Central memory CD4-positive, alpha-beta T cell (primary cell): ENCODE results near the gene SPECC1.
"Not testable (repeated sequence)": the region's sequence is repeated elsewhere in the genome, so short reads cannot be mapped to it uniquely, and the experiment has no call there.

ENCODE experiments used
- DNase-seq: peaks from one replicate; pipeline ENCODE4 v3.0.0; 2022

Gene SPECC1

GRCh38 chr17:20282526-20283308 lies 273.6 kb downstream of the SPECC1 start:
- no peak for DNase-seq

- no peak for DNase-seq
These were observed 274.9 kb downstream of the SPECC1 start for GRCh38 chr17:20284022-20284421.

DNA sequence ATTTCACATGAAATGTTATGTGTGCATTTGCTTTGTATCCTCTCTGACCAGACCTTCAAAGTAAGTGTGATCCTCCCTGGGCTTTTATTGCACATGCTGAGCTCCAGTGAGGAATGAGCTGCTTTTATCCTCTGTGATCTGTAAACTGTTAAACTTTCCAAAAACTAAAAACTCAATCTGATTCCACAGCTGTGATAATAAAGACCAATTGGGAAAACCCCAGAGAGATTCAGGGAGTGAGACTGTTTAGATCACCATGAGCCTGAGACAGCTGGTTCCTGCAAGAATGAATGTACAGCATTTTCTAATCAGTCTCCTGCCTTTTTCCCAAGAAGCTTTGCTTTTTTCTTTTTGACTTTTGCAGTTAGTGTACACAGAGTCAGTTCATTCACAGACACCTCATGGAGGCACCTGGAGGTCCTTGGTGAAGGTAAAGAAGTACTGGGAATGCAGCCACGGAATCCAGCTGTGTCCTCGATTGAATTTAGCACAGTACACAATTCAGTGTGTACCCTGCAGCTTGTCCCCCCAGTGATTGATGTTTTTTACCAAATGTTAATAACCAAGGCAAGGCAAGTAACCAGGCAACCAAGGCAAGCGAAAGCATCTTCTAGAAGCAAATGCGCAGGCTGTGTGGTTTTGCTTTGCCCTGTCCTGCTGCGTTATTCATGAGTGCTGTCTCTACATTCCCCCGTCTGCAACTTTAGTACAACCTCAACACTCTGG lies 275.6 kb downstream of the SPECC1 start:
- DNase-seq, result no peak

GRCh38 chr17:20289984-20290383 lies 280.8 kb downstream of the SPECC1 start:
- no peak for DNase-seq

DNA sequence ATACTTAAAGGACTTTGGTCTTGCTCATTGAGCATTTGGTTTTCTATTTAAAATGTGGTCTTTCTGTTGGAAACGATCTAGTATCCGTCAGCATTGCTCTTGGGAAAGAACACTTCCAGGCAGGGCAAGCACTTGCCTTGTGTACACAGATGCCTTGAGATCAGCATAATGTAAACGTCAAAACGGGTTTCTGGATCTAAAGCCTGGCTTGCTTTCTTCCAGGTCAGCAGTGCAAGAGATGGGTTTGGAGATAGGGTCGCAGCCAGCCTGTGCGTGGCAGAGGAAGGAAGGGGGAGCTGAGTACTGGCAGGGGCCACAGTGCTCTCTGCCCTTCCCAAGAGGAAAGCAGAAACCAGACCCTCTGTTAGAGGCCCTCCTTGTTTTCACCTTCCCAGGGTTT lies 282.7 kb downstream of the SPECC1 start:
- DNase-seq, result no peak

- DNase-seq, result no peak
These were observed 284.3 kb downstream of the SPECC1 start for GRCh38 chr17:20293501-20293900.

DNA sequence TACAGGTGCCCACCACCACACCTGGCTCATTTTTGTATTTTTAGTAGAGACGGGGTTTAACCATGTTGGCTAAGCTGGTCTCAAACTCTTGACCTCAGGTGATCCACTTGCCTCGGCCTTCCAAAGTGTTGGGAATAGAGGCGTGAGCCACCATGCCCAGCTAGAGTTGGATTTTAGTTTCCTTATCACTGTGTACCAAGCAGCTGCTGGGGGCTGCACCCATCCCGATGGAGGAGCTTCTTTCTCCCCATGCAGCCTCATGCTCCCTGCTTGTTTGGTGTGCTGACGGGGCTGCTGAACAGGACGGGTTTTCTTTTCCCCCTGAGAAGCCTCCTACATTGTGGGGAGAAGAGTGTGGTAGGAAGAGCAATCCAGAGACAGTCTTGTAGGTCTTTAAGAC lies 285.0 kb downstream of the SPECC1 start:
- DNase-seq, result no peak

- no peak for DNase-seq
These were observed 289.9 kb downstream of the SPECC1 start for GRCh38 chr17:20299013-20299412.

DNA sequence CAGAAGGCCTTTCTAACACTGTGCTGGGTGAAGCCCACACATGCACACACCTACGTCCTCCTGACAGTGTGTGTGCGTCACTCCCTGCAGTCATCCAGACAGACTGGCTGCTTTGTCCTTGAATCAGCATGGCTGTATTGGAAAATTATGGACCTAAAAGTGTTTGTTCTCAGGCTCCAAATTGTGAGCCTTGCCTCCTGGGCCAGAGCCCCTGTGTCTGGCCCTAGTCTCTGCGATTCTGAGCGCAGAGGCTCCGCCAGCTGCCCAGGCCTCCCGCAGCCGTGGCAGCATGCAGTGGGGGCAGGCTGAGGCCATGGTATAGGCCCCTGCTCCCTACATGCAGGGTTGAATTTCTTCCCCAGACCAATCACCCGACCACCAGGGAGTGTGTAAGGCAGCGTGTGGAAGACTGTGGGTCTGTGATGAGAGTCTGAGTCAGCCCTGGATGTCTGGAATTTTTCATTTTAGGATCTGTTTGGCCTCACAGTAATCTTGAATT lies 291.3 kb downstream of the SPECC1 start:
- no peak for DNase-seq

DNA sequence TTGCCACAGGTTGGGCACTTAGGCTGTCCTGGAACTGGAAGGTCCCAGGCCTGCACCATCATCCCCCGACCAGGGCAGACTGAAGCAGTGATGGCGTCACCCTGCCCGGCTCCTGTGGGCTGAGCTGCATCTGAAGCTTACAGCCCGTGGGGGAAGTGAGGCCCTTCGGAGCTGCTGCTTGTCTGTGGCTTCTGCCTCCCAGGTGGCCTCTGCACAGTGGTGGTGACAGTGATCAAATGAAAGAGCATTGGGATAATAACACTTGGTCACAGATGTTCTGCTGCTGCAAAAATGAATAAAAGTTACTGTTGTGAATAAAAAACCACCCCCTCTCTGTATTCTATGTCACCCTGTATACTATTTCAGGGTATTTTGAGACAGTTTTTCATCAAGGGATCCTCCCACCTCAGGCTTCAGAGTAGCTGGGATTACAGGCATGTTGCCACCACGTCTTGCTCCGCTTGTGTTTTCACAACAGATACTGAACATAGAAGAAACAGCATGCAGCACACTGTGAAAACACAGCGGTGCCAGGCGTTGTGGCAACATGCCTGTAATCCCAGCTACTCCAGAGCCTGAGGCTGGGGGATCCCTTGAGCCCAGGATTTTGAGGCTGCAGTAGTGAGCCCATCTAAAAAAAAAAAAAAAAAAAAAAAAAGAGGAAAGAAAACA lies 293.2 kb downstream of the SPECC1 start:
- no peak for DNase-seq

GRCh38 chr17:20304961-20305360 lies 295.8 kb downstream of the SPECC1 start:
- no peak for DNase-seq

DNA sequence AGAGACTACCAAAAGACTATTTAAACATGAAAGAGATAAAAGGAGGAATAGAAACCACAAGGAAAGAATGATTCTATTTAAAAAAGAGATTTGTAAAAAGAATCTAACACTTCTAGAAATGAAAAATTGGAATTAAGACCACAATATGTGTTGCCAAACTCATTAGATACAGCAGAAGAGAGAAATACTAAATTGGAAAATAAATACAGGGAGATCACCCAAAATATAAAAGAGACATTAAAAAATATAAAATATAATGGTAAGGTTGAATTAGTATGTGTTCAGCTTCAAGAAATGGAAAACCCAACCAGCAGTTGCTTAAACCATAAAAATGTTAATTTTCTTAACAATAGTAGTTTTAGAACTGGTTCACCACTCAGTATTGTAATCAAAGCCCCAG lies 297.8 kb downstream of the SPECC1 start:
- no peak for DNase-seq

DNA sequence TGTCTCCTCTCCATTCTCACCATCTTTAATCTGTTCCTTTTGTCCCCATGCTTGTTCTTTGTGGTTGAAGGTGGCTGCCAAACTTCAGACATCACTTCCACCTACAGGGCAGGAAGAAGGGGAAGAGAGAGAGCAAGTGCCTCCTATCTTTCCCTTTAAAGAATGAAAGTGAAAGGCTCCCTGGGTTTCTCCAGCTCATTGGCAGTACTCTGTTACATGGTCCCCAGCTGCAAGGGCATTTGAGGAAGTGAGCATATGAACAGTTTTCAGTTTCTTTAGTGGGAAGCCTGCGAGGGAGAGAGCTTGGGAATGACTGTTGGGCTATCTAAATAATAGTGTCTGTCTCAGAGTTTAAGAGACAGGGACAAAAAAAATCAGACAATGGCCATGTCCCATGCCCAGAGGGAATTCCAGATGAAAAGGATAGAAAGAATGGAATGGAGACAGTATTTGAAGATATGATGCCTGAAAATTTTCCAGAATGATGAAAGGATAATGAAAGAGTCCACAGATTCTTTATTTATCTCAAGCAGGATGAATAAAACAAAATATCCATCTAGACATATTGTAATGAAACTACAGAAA lies 298.3 kb downstream of the SPECC1 start:
- DNase-seq, result no peak

- no peak for DNase-seq
These were observed 301.3 kb downstream of the SPECC1 start for GRCh38 chr17:20310481-20310880.

GRCh38 chr17:20313306-20313705 lies 304.1 kb downstream of the SPECC1 start:
- DNase-seq, result no peak

DNA sequence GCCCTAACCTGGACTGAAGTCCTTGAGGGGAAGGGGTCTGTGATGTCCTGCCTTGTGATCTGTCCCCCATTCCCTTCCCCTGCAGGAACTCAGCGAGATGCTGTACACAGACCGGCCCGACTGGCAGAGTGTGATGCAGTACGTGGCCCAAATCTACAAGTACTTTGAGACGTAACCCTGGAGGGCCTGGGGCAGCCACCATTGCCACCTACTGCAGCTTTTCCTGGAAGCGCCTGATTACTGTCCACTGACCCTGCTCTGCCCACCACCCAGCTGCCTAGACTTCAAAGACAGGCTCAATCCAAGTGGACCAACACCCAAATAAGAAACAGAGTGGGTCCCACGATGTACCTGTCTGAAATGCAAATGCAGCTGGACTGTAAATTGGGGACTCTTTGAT lies 304.7 kb downstream of the SPECC1 start:
- DNase-seq, result no peak

DNA sequence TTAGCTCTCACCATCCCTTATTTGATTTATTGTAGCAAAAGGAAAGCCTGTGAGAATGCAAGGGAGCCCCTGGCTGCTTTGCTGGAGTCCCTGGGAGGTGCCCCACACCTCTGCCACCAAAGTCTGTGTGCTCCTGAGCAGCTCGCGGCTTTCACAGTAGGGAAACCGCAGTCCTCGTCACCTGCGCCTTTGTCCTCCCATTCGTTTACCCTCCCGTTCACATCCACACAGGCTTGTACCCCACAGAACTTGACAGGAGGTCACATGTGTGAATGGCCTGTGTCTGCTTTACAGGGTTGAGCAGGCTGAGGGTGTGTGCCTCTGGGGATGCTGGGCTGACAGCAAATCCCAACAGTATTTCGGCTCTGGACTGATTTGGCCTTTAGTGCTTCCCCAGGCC lies 305.7 kb downstream of the SPECC1 start:
- no peak for DNase-seq

DNA sequence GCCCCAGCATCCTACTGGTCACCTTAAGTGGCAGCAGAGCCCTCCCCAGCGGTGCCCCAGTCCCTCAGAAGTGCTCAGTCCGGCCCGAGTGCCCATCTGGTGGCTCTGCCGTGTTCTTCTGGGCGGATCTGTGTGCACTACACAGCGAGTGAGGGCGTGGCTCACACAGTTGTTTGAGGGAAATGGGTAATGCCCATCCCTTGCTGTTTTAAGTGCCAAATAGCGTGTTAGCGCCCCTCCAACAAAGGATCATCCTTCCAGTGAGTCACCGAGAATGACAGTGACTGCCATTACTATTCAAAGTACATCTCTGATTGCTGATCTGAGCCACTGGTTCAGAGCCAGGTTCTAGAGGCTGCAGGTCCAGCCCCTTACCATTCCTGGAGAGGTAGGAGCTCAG lies 306.2 kb downstream of the SPECC1 start:
- no peak for DNase-seq

DNA sequence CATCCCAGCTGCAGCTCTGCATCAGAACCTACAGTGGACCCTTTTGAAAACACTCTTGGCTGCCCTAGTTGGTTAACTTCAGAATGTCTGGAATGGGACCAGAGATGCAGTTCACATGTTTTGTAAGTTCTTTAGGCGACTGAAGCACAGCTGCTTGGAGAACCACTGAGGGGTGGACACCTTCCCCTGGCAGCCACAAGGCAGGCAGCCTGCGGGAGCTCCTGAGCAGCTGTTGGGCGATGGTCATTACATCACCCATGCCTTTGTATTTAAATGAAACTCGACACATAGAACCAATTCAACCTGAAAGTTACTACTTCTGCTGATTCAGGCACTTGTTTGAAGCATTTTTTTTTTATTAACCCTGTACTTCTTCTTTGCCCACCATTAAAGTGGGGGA lies 306.7 kb downstream of the SPECC1 start:
- no peak for DNase-seq

DNA sequence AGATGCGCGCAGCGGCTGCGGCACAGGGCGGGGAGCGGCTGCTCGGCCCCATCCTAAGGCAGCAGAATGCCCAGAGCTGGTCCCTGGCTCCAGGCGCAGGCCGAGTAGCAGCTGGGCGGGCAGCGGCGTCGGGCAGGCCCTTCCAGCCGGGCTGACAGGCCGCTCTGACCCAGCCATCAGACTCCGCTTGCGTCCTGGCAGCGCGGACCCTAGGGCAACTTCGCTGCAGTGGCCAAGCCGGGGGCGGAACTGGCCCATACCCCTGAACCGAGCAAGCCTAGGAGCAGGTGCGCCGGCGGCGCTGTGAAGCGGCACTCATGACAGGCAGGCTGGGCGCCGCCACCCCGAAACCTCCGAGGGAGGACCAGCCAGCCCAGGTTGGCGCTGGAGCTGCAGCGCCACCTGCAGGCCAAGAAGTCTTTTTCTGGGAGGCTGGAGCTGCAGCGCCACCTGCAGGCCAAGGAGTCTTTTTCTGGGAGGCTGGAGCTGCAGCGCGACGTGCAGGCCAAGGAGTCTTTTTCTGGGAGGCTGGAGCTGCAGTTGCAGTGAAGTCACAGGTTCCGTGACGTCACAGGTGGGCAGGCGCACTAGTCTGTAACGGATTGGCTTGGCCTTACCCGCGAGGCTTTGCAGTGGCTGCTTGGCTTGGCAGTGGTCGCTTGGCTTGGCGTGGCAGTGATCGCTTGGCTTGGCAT lies 311.5 kb downstream of the SPECC1 start:
- peak; percentile 77 for DNase-seq

GRCh38 chr17:20321357-20321756 lies 312.2 kb downstream of the SPECC1 start:
- not testable (repeated sequence) for DNase-seq

DNA sequence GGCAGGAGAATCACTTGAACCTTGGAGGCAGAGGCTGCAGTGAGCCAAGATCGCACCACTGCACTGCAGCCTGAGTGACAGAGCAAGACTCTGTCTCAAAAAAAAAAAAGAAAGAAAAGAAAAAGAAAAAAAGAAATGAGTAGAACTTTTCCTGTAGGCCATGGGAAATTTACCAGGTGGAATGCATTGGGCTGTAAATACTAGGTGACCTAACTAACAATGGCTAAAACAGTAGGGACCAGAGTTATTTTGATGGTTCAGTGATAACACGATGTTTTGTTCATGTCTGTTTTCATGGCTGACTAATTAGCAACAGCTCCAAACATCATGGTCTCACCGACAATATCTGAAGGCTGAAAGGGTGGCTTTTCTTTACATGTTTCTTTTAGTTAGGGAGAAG lies 318.6 kb downstream of the SPECC1 start:
- not testable (repeated sequence) for DNase-seq

DNA sequence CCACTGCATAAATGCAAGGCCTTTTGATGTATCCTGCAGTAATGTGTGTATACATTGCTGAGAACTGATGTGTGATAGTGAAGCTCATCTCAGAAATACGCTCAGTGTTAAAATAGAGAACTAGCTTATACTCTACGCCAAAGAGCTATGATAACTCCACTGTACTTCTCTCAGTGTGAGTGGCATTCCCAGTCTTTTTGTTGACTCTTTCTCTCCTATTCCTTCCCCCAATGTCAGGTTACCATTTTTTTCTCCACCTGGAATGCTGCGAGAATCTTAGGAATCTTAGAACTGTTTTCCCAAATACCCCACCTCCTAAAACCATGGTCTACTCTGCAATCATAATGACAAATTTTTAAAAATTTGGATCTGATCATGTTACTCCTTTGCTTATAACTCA lies 342.2 kb downstream of the SPECC1 start:
- DNase-seq, result not testable (repeated sequence)
